Stimulated activated CD4-positive, alpha-beta T cell treated with anti-CD3 and anti-CD28 coated beads, TNF-alpha, amount 100 ng/mL, for 4 hours (primary cell): ENCODE measurements around the gene PTPN14.

ENCODE experiments used
- DNase-seq, 3 experiments: peaks; one replicate each; pipeline ENCODE4 v3.0.0-alpha.2; 2020; ENCODE audit warnings: low read depth in 3 of 3

PTPN14 gene

GRCh38 chr1:214310777-214311690 is 240.4 kb downstream of the PTPN14 start:
- DNase-seq, result no peak

- no peak for DNase-seq
Observed at GRCh38 chr1:214310010-214310409, 241.4 kb downstream of the PTPN14 start.

GRCh38 chr1:214306269-214306668 is 245.1 kb downstream of the PTPN14 start:
- DNase-seq, result no peak

- DNase-seq, result no peak
Observed at GRCh38 chr1:214305164-214305751, 246.1 kb downstream of the PTPN14 start.

GRCh38 chr1:214303141-214303930 is 248.1 kb downstream of the PTPN14 start:
- DNase-seq, result no peak

GRCh38 chr1:214301526-214301925 is 249.9 kb downstream of the PTPN14 start:
- DNase-seq, result no peak

GRCh38 chr1:214300149-214300780 is 251.1 kb downstream of the PTPN14 start:
- no peak for DNase-seq
